Measurements from ENCODE around the gene PCIF1.

Gene PCIF1

DNA sequence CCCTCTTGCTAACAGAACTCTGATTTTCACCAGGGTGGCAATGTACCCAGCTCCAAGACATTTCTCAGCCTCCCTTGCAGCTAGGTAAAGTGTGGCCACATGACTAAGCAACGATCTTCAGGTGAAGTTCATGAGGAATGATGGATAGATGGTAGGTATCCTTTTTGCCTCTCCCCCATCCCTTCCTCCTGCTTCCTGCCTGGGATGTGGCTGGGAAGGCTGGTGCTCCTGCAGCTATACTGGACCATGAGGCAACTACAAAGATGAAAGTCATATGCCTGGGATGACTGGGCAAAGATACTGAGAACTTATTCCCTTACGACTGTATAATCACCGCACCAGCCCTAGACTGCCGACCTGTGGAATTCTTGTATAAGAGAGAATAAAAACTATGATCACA is 24.1 kb downstream of the PCIF1 start:
- TF ChIP-seq POLR2A (IDR thresholded peaks at IDR 0.05; ENCODE audit: extremely low read depth, insufficient read length) (no peak), MYC (IDR thresholded peaks at IDR 0.05; ENCODE audit: low read depth, low read length) (no peak)
- TF ChIP-seq, protein P1, sequence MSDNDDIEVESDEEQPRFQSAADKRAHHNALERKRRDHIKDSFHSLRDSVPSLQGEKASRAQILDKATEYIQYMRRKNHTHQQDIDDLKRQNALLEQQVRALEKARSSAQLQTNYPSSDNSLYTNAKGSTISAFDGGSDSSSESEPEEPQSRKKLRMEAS (IDR thresholded peaks at IDR 0.05; ENCODE audit: low read depth, low read length) = no peak
- TF ChIP-seq, protein P2, sequence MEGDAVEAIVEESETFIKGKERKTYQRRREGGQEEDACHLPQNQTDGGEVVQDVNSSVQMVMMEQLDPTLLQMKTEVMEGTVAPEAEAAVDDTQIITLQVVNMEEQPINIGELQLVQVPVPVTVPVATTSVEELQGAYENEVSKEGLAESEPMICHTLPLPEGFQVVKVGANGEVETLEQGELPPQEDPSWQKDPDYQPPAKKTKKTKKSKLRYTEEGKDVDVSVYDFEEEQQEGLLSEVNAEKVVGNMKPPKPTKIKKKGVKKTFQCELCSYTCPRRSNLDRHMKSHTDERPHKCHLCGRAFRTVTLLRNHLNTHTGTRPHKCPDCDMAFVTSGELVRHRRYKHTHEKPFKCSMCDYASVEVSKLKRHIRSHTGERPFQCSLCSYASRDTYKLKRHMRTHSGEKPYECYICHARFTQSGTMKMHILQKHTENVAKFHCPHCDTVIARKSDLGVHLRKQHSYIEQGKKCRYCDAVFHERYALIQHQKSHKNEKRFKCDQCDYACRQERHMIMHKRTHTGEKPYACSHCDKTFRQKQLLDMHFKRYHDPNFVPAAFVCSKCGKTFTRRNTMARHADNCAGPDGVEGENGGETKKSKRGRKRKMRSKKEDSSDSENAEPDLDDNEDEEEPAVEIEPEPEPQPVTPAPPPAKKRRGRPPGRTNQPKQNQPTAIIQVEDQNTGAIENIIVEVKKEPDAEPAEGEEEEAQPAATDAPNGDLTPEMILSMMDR (IDR thresholded peaks at IDR 0.05; ENCODE audit: low read depth, low read length) = no peak
- DNase-seq (ENCODE audit: low read depth) = no peak
- H3K4me3 ChIP-seq (ENCODE audit: low read depth, low read length) = no peak overlapping the region

DNA sequence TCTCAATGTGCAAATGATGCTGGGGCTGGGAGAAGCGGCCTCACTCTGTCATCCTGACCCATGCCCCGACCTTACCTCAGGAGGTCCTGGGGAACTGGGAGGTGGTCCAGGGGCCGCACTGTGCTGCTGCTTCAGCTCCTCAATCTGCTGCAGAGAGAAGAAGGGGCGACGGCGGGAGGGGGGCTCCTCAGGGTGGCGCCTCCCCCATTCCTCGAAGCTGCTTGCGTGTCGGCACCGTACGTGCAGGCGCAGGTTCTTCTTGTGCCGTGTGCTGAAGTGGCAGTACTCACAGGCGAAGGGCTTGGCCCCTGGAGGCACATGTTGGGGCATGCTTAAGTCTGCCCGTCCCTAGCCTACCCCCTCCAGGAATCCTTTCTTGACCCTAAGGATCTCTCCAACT is 24.6 kb downstream of the PCIF1 start:
- no peak for DNase-seq (ENCODE audit: low read depth)
- no peak overlapping the region for H3K4me3 ChIP-seq (ENCODE audit: low read depth, low read length)
- TF ChIP-seq, protein P2 (IDR thresholded peaks at IDR 0.05; ENCODE audit: low read depth, low read length) = no peak
- TF ChIP-seq MYC (IDR thresholded peaks at IDR 0.05; ENCODE audit: low read depth, low read length) = no peak
- TF ChIP-seq POLR2A (IDR thresholded peaks at IDR 0.05; ENCODE audit: extremely low read depth, insufficient read length) = no peak
- TF ChIP-seq, protein P1 (IDR thresholded peaks at IDR 0.05; ENCODE audit: low read depth, low read length) = no peak

DNA sequence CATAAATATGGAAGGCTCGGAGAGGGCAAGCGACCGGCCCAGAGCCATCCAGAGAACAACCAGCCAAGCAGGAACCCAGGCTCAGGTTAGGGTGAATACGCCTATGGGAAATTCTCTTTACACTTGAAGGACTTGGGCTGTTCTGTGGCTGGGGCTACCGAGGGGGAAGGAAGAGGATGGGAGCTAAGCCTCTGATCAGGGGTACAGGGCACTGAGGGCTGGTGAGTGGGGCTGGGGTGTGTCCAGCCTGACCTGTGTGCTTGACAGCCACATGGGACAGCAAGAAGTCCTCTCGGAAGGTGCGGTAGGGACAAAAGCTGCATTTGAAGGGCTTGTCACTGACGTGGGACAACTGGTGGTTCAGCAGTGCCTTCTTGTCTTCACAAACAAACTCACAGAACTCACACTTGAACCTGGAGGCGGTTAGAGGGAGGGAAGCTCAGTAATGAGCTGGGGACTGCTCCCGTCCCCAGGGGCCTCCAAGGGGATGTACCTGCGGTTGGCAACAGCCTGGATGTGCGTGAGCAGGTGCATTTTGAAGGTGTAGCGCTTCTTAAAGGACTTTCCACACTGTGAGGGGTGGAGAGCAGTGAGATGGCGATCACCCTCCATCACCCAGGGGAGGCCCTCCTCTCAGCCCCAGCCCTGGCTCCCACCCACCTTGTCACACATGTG is 25.6 kb downstream of the PCIF1 start:
- TF ChIP-seq, protein P2 (IDR thresholded peaks at IDR 0.05; ENCODE audit: low read depth, low read length) = no peak
- TF ChIP-seq MYC (IDR thresholded peaks at IDR 0.05; ENCODE audit: low read depth, low read length) (no peak), POLR2A (IDR thresholded peaks at IDR 0.05; ENCODE audit: extremely low read depth, insufficient read length) (no peak)
- TF ChIP-seq, protein P1 (IDR thresholded peaks at IDR 0.05; ENCODE audit: low read depth, low read length) = no peak
- no peak for DNase-seq (ENCODE audit: low read depth)
- no peak overlapping the region for H3K4me3 ChIP-seq (ENCODE audit: low read depth, low read length)

DNA sequence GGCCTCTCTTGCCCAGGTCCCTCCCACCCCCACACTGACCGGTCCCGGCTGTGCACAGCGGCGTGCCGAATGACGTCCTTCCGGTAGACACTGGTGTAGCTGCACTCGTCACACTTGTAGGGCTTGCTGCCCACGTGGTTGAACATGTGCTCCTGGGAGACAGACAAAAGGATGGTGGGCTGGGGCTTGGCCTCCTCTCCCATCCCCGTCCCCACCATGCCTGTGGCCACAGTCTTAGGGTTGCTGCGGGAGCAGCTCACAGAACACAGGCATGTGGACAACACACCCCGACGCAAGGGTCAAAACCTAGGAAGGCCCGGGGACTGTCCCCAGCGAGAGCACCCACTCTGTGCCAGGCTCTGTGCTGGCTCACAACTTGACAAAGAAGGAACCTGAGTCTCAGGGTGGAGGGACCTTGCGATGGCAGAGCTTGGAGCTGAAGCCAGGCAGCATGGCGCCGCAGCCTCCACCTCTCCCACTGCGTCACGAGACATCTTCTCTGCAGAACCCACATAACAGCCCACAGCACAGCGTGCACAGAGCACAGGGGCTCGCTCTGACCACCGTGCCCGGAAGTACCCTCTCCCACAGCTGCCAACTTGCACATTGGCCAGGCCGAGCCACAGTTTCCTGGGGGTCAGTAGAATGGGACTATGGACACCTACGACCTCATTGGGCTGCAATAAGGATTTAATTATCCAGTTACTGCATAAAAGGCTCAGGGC is 27.7 kb downstream of the PCIF1 start:
- no peak overlapping the region for H3K4me3 ChIP-seq (ENCODE audit: low read depth, low read length)
- TF ChIP-seq, protein P1 (IDR thresholded peaks at IDR 0.05; ENCODE audit: low read depth, low read length) = no peak
- TF ChIP-seq, protein P2 (IDR thresholded peaks at IDR 0.05; ENCODE audit: low read depth, low read length) = no peak
- no peak for TF ChIP-seq POLR2A (IDR thresholded peaks at IDR 0.05; ENCODE audit: extremely low read depth, insufficient read length)
- TF ChIP-seq MYC (IDR thresholded peaks at IDR 0.05; ENCODE audit: low read depth, low read length) = no peak
- DNase-seq (ENCODE audit: low read depth) = no peak

DNA sequence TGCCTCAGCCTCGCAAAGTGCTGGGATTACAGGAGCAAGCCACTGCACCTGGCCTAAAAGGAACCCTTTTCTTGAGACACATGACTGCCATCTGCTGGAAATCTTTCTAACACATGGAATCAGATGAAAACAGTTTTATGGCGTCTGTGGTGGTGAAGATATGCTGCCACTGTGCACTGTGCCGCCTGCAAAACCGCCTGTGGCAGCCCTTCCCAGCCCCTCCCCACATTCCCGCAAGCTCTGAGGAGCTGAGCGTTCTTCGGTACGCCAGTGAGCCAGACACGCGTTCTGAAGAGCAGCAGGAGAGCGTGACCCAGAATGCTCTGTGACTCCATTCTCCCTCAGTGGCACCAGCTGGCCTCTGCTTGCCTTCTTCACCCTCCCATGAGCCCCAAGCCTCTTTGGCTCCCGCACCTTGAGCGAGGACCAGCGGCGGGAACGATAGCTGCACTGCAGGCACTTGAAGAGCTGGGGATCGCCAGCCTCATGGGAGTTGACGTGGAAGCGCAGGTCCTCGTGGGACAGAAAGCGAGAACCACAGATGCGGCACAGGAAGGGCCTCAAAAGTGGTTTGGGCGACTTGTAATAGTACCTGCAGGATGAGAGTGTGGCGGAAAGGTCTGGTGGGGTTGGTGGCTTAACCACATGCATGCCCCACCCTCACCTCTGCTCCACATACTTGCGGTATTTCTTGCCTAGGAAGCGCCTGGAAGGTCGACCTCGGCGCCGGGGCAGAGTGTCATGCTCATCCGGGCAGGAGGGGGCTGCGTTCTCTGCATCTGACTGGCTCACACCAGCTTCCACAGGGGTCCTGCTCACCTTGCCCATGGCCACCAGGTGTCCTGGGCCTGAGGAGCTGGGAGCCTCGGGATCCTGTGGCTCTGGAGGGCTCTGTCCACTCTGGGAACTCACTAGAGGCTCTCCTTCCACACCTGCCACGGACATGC is 28.8 kb downstream of the PCIF1 start:
- TF ChIP-seq, protein P2 (IDR thresholded peaks at IDR 0.05; ENCODE audit: low read depth, low read length) = peak; percentile 26
- TF ChIP-seq POLR2A (IDR thresholded peaks at IDR 0.05; ENCODE audit: extremely low read depth, insufficient read length) (no peak), MYC (IDR thresholded peaks at IDR 0.05; ENCODE audit: low read depth, low read length) (0 out of 2 replicates have a peak, but pooled peaks have one; percentile 52)
- TF ChIP-seq, protein P1 (IDR thresholded peaks at IDR 0.05; ENCODE audit: low read depth, low read length) = peak; percentile 77
- peak; percentile 66 for DNase-seq (ENCODE audit: low read depth)
- no peak overlapping the region for H3K4me3 ChIP-seq (ENCODE audit: low read depth, low read length)

All from NB4 (cell line).